RCC 7860 (cell line): Measurements from ENCODE around the gene C12orf75.
A peak's percentile ranks its signal among the peaks of the same experiment; 100 is the strongest.

Experiments used
- DNase-seq: peaks from one replicate; pipeline ENCODE4 v3.0.0-alpha.2; 2015; ENCODE audit warnings: low spot score
- FAIRE-seq: peaks from 2 replicates; lab custom pipeline; 2012; peaks lifted over from hg19 to GRCh38; lab: Jason Lieb, UNC

Gene C12orf75

GRCh38 chr12:105406497-105406896, 76.0 kb downstream of the C12orf75 start:
- FAIRE-seq: no peak

DNA sequence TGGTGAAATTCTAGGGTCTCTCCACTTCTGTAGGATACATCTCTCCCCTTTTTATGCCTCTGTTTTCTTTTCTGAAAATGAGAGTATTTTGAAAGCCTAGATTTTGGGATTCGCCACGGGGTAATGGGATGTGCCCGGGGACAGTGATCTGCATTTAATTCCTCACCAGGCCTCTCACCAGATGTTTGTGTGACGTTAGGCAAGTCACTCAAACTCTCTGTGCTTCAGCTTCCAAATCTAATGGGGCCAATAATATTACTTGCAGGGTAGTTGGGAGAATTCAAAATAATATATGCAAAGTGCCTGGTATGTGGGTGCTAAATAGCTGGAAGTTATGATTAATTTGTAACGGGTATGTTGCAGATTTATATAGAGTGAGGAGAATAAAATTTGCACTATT, 78.8 kb downstream of the C12orf75 start:
- DNase-seq (no peak), FAIRE-seq (no peak)

More at GRCh38 chr12:105406497-105406896, 76.0 kb downstream of the C12orf75 start:
- no peak for DNase-seq

- no peak for FAIRE-seq
- DNase-seq: no peak
Observed at GRCh38 chr12:105409801-105410471, 79.4 kb downstream of the C12orf75 start.

DNA sequence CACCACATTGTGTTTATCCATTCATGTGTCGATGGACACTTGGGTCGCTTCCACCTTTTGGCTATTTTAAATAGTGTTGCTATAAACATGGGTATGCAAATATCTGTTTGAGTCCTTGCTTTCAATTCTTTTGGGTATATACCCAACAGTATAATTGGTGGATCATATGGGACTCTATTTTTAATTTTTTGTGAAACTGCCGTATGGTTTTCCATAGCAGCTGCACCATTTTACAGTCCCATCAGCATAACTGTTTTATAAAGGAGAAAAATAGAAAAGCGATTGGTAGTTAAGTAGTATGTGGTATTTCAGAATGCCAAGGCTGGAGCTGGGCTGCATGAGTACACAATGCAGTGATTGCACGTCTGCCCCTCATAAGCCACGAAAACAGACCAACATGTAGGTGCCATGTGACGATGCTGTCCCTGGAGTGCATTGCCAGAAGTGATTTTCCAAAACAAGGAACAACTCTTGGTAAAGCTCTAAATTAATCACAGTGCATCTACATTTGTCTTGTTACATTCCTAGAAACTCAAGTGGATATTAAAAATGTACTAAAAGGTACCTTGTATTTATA, 83.5 kb downstream of the C12orf75 start:
- FAIRE-seq (no peak), DNase-seq (no peak)

GRCh38 chr12:105417732-105418131, 87.2 kb downstream of the C12orf75 start:
- no peak for FAIRE-seq
- no peak for DNase-seq

DNA sequence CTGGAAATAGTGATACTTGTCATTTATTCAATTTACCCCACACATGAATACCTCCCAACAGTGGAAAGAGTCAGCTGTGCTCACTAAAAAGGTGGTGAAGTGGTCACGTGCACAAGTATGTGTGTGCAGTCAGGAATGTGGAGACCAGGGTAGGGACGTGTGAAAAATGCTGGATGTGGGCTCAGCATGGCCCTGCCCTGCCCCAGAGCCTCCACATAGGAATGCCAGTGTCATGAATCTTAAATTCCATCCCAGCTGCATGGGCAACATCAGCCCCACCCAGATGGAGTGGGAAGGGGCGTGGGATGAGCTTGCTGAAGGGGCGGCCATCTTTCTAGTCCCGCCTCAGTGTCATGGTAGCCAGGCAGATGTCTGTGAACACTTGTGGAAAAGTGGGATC, 87.7 kb downstream of the C12orf75 start:
- DNase-seq (peak; percentile 78), FAIRE-seq (no peak)

- FAIRE-seq: no peak
- no peak for DNase-seq
Observed at GRCh38 chr12:105418821-105419291, 88.4 kb downstream of the C12orf75 start.

- FAIRE-seq (no peak), DNase-seq (no peak)
Observed at GRCh38 chr12:105419606-105420005, 89.1 kb downstream of the C12orf75 start.

DNA sequence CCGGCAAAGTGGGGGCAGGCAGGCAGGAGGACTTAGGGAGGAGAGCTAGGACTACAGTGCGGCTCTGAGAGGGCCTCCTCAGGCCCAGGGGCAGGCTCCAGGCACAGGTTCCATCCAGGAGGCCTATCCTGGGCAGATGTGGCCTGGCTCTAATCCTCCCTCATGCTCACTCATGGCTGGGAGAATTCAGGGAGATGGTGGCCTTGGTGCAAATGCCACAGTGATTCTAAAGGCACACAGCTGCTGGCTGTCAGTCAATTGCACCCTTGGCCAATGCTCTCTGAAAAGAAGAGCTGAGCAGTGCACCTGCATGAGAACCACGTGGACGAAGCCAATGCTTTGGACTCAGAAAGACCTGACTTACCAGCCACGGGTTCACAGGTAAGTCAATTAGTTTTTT, 89.6 kb downstream of the C12orf75 start:
- FAIRE-seq (no peak), DNase-seq (no peak)

DNA sequence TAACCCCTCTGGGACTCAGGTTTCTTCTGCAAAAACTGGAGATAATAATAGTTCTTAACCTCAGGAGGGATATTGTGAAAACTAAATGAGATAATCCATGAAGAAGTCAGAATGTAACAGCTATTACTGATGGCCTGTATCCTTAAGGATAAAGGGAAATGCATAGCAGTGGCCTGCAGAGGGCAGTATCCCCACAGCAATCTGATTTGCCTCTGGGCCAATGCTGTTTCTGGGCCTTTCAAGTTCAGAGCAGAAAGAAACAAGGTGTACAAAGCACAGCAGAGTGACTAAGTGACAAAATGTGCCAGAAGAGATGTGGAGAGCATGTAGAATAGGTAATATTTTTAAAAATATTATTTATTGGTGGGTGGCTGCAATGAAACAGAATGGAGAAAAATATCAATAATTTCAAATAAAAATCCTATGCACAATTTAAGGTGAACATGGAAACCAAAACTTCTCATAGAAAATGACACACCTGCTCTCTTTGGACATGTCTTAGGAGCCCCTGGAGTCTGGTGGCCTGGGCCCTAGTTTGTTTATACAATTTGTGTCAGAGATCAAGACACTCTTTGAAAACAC, 90.3 kb downstream of the C12orf75 start:
- peak; percentile 46 for FAIRE-seq
- peak; percentile 47 for DNase-seq
